Measurements from ENCODE around the gene LSM7.

GRCh38 chr19:2359992-2360685, 31.8 kb upstream of the LSM7 start, which contains the start of gene TMPRSS9:
- TF ChIP-seq YY1 (IDR thresholded peaks at IDR 0.05; ENCODE audit: insufficient read depth, insufficient replicate concordance, low read depth, low read length): no peak
- TF ChIP-seq POLR2A (IDR thresholded peaks at IDR 0.05; ENCODE audit: insufficient read depth in 1 of 2, low read depth in 2 of 2, low read length in 2 of 2): no peak
- TF ChIP-seq BHLHE40 (IDR thresholded peaks at IDR 0.05; ENCODE audit: low read length): no peak
- no peak for TF ChIP-seq SNAPC5 (CRISPR knock-in tag; IDR thresholded peaks at IDR 0.05; ENCODE audit: borderline replicate concordance)
- TF ChIP-seq, protein P1, sequence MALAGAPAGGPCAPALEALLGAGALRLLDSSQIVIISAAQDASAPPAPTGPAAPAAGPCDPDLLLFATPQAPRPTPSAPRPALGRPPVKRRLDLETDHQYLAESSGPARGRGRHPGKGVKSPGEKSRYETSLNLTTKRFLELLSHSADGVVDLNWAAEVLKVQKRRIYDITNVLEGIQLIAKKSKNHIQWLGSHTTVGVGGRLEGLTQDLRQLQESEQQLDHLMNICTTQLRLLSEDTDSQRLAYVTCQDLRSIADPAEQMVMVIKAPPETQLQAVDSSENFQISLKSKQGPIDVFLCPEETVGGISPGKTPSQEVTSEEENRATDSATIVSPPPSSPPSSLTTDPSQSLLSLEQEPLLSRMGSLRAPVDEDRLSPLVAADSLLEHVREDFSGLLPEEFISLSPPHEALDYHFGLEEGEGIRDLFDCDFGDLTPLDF (CRISPR knock-in tag; IDR thresholded peaks at IDR 0.05): no peak

Measured in HepG2 (cell line).